Peyer's patch (tissue), 4 donors: ENCODE results near the gene TPRG1L.

ENCODE experiments used
- CTCF ChIP-seq, 6 experiments: fragments of 450-650 bp in 4 of 6; fragments of 200-600 bp in 2 of 6; sonication (generic) in 1 of 6; IDR thresholded peaks; one replicate each; pipeline ENCODE4 v1.5.1; 2017 to 2019; ENCODE audit warnings: antibody characterized with exemption in 6 of 6, mild to moderate bottlenecking in 3 of 6, moderate library complexity in 1 of 6
- POLR2A ChIP-seq, 2 donors: fragments of 450-650 bp; IDR thresholded peaks; one replicate each; pipeline ENCODE4 v1.5.1; 2017; ENCODE audit warnings: antibody characterized with exemption in 2 of 2, mild to moderate bottlenecking in 2 of 2, moderate library complexity in 2 of 2

- TF ChIP-seq POLR2A (IDR thresholded peaks at IDR 0.05) (no peak), CTCF (IDR thresholded peaks at IDR 0.05) (no peak)
Observed at GRCh38 chr1:3603571-3604467, 21.0 kb upstream of the TPRG1L start.
